ENCODE results near the gene SNRNP70.
"Not testable (repeated sequence)": the region's sequence is repeated elsewhere in the genome, so short reads cannot be mapped to it uniquely, and the experiment has no call there.

The SNRNP70 gene, protein sequence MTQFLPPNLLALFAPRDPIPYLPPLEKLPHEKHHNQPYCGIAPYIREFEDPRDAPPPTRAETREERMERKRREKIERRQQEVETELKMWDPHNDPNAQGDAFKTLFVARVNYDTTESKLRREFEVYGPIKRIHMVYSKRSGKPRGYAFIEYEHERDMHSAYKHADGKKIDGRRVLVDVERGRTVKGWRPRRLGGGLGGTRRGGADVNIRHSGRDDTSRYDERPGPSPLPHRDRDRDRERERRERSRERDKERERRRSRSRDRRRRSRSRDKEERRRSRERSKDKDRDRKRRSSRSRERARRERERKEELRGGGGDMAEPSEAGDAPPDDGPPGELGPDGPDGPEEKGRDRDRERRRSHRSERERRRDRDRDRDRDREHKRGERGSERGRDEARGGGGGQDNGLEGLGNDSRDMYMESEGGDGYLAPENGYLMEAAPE

DNA sequence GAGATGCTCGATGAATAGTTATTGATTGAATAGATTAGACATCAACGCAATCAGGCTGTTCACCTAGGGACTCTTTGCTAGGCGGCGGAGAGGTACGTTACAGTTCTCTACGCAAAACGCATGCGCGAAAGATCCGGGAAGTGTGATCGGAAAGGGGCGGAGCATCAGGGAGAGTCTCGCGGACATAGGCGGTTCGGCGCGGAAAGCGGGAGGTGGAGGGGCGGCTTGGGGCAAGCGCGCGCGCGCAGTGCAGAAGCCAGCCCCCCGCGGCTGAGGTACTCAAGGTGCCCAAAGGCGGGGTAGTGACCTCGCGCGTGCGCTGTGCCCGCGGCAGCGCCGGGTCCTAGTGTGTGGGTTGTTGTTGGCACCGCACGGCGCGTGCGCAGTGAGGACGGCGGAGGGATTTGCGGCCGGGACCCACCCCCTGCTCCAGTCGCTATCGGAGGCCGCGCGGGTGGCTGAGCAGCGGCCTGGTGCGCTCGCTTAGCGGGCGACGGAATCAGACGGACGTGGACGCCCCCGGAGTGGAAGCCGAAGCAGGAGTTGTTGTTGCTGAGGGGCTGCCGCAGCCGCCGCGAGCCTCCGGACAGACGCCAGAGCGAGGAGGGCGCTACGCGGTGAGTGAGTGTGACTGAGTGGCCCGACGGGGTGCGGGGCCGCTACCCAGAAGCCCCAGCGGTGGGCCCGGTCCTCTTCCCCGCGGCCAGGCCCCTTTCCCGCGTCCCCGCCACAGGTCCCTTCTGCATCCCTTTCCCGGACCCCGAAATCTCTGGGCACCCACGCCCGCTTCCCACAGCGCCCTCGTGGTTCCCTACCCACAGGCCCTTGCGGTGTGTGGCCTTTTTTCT lies at the start of gene SNRNP70:
Gene SNRNP70 (plus strand): TSS at position 432 of the 848 bp plus-strand sequence. CDS start 964 bp downstream, outside the sequence.
- FAIRE-seq, result peak; percentile 77

DNA sequence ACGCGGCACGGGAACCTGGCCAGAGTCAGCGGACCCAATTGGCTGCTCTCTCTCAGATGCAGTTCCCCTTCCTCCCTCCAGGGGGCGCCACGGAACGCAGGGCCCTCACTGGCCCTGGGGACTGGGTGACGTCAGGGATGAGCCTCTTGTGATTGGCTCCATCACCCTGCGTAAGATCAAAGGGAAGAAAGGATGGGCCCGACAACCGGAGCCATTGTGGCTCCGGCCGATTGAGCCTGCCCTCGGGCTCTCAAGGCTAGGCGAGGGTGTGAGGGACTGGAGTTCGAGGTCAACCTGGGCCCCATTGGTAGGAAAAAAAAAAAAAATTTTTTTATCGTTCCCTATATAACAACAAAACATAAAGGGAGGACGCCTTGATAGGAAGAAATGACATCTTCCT lies 48.4 kb upstream of the SNRNP70 start, which contains the start of gene CGB1:
Gene CGB1 (minus strand): TSS at position 81 of the 400 bp plus-strand sequence. CDS start 184 bp downstream, outside the sequence.
- FAIRE-seq, result not testable (repeated sequence)

DNA sequence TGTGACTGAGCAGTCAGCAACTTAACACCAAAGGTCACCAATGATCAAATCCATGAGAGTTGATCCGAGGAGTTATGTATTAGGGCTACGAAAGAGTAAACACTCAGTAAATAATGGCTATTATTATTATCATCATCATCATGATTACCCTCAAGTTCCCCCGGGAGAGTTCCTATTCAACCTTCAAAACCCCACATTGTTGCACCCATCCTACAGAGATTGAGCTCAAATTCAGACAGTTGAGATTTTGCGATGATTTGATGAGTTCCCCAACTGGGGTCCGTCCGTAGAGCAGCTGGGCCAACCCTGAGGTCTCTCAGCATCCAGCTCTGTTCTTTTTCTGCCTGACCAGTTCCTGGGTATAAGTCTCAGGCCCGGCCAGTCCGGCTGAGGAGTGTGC lies 47.1 kb upstream of the SNRNP70 start:
- FAIRE-seq, result not testable (repeated sequence)

DNA sequence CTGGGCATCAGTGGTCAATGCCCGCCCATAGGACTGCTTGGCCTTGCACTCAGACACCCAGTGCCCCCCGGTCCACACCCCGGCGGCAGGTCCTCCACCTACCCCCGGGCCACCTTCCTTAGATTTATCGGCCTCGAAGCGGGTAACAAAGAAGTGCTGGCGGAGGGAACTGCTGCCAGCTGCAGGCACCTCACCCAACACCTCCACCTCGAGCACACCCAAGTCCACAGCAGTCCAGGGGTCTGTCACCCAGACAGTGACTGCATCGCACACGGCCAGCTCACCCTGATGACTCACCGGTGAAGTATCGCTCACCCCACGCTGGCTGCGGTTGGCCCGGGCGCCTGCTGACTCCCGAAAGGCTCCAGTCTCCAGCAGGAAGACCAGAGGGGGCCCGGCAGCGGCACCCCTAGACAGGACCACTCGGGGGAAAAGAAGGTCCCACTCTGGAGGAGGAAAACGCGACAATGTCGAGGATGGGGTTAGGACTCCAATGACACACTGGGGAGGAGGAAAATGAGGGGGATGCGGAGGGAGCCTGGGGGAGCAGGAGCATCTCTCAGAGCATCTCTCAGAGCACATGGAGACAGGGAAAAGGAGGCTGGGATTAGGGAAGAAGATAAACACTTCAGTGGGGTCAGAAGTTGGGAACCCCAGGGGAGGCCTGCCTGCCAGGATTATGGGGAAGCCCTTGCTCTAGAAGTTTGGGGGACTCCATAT lies 46.5 kb upstream of the SNRNP70 start:
- FAIRE-seq, result not testable (repeated sequence)

DNA sequence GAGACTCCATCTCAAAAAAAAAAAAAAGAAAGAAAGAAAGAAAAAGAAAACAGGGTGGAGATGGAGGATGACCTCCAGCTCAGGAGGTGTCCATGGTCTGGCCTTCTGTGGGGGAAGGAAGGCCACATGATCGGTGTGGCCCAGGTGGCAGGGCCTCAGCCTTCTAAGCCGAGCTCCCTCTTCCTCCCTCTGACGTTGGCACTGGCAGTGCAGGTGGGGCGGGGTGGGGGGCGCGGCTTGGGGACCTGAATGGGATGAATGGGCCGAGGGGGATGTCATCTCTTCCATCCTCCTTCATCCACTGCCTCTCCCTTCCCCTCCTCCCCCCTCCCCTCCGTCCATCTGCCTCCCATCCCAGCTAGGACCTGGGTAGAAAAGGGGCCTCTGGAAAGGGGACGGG lies 45.5 kb upstream of the SNRNP70 start:
- not testable (repeated sequence) for FAIRE-seq

DNA sequence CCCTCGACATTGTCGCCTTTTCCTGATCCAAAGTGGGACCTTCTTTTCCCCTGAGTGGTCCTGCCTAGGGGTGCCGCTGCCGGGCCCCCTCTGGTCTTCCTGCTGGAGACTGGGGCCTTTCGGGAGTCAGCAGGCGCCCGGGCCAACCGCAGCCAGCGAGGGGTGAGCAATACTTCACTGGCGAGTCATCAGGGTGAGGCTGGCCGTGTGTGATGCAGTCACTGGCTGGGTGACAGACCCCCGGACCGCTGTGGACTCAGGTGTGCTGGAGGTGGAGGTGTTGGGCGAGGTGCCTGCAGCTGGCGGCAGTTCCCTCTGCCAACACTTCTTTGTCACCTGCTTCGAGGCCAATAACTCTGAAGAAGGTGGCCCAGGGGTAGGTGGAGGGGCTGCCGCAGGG lies 43.1 kb upstream of the SNRNP70 start:
- FAIRE-seq, result no peak

DNA sequence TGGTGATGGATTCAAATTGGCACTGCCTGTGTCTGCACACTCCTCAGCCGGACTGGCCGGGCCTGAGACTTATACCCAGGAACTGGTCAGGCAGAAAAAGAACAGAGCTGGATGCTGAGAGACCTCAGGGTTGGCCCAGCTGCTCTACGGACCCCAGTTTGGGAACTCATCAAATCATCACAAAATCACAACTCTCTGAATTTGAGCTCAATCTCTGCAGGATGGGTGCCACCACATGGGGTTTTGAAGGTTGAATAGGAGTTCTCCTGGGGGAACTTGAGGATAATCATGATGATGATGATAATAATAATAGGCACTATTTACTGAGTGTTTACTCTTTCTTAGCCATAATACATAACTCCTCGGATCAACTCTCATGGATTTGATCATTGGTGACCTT lies 42.6 kb upstream of the SNRNP70 start:
- not testable (repeated sequence) for FAIRE-seq

DNA sequence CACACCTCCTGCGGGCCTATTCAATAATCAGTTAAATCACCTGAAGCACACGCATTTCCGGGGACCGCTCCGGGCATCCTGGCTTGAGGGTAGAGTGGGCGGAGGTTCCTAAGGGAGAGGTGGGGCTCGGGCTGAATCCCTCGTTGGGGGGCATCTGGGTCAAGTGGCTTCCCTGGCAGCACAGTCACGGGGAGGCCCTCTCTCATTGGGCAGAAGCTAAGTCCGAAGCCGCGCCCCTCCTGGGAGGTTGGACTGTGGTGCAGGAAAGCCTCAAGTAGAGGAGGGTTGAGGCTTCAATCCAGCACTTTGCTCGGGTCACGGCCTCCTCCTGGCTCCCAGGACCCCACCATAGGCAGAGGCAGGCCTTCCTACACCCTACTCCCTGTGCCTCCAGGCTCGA lies 41.7 kb upstream of the SNRNP70 start, which contains the start of gene CGB5:
Gene CGB5 (plus strand): TSS at position 301 of the 400 bp plus-strand sequence. CDS start 362 bp downstream, outside the sequence.
- not testable (repeated sequence) for FAIRE-seq

DNA sequence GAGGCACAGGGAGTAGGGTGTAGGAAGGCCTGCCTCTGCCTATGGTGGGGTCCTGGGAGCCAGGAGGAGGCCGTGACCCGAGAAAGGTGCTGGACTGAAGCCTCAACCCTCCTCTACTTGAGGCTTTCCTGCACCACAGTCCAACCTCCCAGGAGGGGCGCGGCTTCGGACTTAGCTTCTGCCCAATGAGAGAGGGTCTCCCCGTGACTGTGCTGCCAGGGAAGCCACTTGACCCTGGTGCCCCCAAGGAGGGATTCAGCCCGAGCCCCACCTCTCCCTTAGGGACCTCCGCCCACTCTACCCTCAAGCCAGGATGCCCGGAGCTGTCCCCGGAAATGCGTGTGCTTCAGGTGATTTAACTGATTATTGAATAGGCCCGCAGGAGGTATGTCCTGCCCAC lies 36.2 kb upstream of the SNRNP70 start, which contains the start of gene CGB8:
Gene CGB8 (minus strand): TSS at position 101 of the 400 bp plus-strand sequence. CDS start 372 bp downstream, outside the sequence.
- not testable (repeated sequence) for FAIRE-seq

DNA sequence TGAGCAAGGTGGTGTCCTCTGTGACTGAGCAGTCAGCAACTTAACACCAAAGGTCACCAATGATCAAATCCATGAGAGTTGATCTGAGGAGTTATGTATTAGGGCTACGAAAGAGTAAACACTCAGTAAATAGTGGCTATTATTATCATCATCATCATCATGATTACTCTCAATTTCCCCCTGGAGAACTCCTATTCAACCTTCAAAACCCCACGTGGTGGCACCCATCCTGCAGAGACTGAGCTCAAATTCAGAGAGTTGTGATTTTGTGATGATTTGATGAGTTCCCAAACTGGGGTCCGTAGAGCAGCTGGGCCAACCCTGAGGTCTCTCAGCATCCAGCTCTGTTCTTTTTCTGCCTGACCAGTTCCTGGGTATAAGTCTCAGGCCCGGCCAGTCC lies 35.4 kb upstream of the SNRNP70 start:
- not testable (repeated sequence) for FAIRE-seq

DNA sequence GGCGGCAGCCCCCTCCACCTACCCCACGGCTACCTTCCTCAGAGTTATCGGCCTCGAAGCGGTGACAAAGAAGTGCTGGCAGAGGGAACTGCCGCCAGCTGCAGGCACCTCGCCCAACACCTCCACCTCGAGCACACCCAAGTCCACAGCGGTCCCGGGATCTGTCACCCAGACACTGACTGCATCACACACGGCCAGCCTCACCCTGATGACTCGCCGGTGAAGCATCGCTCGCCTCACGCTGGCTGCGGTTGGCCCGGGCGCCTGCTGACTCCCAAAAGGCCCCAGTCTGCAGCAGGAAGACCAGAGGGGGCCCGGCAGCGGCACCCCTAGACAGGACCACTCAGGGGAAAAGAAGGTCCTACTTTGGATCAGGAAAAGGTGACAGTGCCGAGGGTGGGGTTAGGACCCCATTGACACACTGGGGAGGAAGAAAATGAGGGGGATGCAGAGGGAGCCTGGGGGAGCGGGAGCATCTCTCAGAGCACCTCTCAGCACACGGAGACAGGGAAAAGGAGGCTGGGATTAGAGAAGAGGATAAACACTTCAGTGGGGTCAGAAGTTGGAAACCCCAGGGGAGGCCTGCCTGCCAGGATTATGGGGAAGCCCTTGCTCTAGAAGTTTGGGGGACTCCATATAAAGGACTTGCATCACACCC lies 34.7 kb upstream of the SNRNP70 start:
- FAIRE-seq, result not testable (repeated sequence)

DNA sequence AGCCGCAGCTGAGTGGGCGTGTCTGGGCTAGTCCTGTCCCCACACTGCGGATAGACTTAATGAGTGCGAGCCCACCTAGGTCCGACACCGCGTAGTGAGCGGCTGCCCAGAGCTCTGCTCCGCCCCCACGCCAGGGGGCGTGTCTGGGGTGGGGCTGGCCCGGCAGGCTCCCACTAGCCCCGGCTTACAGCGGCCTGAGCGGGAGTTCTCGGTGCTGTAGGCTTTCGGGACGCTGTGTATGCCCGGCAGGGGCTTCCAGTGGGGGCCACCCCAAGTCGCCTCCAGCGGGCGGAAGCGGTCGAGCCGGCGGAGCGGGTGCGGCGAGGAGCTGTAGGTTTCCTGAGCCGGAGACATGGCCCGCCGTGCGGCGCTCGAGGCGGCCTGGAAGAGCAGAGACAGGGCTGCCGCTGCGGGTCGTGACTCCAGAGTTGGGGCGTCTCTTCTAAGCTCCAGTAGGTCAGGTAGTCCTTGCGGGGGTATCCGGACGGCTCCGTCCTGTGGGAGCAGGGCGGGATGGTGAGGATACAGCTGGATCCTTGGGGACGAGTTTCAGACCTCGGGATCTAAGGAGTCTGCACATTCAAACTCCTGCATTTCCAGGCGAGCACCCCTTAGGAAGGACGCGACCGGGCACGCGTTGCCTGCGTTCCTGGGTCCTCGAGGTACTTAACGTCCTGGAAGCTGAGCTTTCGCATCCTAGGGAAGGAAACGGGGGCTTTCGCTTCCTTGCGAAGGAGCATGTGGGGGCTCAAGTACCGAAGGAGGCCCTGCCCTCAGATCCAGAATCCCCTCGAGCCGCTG lies 28.9 kb upstream of the SNRNP70 start:
- FAIRE-seq, result no peak

DNA sequence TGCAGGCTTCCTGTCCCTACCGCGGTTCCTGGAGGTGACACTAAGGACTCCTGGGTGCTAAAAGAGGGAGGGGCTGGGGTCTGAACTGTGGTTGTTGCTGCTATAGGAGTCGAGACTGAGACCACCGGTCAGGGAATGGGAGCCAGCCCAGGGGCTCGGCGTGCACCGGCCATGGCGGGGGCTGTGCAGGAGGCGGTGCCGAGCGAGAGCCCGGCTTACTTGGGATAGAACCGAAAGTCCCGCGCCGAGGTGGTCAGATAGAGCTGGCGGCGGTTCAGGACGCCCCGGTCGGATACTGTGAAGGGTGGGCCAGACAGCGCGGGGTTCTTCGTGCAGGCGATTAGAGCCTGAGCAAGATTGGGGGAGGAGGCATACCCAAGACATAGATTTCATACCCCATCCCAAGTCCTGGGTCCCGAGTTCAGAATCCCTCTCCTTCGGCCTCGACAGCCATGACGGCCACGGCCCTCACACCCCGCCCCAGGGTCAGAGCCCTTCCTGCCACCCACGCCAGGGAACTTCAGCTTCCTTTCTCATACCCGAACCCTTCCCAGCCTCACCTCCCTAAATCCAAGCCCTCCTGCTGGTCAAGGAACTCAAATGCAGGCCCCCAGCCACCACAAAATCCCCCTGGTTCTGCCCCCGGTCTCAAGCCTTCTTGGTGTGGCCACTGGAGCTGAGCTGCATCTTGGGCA lies 28.2 kb upstream of the SNRNP70 start:
- not testable (repeated sequence) for FAIRE-seq

DNA sequence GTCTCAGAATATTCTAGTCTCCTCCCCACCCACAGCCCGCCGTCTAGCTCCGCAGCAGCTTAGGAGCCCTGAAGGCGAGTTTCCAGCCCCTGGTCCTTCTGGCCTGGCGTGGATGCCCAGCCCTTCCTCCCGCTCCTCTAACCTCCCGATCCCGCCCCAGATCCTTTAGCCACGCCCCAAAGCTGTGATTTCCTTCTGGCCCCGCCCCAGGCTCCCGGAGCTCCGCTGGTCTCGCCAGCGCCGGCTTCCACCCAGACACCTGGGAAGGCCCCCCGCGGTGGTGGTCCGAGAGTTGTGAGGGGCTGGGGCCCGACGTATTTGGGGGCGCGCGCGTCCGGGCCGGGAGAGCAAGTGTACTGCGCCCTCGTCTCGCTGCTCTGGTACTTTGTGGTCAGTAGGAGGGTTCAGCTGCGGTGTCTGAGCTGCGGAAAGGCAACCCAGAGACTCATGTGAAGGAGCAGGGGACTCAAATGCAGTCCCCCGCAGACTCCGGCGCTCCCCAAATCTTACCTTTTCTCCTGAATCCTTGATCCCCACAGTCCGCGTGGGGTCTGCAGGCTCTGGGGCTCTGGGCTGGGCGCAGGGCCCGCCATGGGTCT lies 27.5 kb upstream of the SNRNP70 start, which contains the start of gene CGB7:
Gene CGB7 (minus strand): TSS at position 114 of the 599 bp plus-strand sequence. CDS start 2,374 bp downstream, outside the sequence.
- FAIRE-seq, result no peak

DNA sequence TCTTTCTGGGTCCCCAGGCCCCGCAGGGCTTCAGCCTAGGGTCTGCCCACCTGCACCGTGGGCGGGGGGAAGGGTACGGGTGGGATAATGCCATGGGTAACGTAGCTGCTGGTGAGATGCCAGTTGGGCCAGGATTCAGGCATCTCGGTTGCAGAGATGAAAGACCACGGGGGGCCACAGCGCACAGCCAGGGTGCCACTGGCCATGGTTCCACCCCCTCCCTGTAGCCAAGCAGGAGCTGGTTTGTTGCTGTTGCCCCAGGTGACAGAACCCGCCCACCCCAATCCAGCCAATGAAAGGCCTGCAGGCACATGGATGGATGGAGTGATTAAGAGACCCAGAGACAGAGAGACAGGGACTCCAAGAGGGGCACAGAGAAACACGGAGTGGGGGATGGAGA lies 26.7 kb upstream of the SNRNP70 start:
- no peak for FAIRE-seq

DNA sequence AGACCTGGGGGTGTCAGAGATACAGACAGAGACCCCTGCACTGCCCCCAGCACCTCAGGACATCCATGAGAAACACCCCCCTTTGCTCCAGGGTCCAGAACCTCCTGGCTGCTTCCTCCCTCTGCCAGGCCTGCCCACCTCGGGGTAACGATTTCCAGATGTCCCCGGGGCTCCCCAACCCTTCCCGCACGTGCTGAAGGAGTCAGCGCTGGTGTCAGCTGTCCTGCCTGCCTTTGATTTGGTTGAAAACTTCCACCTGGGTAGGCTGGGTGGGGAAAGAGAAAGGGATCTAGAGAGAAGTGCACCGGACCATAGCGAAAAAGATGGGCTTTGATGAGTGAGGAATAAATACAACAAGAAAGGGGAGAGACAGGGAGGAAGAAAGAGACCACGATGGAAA lies 26.2 kb upstream of the SNRNP70 start:
- FAIRE-seq, result no peak

DNA sequence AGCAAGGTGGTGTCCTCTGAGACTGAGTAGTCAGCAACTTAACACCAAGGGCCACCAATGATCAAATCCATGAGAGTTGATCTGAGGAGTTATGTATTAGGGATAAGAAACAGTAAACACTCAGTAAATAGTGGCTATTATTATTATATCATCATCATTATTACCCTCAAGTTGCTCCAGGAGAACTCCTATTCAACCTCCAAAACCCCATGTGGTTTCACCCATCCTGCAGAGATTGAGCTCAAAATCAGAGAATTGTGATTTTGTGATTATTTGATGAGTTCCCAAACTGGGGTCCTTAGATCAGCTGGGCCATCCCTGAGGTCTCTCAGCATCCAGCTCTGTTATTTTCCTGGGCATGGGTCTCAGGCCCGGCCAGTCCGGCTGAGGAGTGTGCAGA lies 24.3 kb upstream of the SNRNP70 start:
- no peak for FAIRE-seq

DNA sequence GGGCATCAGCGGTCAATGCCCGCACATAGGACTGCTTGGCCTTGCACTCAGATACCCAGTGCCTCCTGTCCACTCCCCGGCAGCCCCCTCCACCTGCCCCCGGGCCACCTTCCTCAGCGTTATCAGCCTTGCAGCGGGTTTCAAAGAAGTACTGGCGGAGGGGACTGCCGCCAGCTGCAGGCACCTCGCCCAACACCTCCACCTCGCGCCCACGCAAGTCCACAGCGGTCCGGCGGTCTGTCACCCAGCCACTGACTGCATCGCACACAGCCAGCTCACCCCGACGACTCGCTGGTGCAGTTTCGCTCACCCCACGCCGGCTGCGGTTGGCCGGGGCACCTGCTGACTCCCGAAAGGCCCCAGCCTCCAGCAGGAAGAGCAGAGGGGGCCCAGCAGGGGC lies 23.8 kb upstream of the SNRNP70 start:
- no peak for FAIRE-seq

DNA sequence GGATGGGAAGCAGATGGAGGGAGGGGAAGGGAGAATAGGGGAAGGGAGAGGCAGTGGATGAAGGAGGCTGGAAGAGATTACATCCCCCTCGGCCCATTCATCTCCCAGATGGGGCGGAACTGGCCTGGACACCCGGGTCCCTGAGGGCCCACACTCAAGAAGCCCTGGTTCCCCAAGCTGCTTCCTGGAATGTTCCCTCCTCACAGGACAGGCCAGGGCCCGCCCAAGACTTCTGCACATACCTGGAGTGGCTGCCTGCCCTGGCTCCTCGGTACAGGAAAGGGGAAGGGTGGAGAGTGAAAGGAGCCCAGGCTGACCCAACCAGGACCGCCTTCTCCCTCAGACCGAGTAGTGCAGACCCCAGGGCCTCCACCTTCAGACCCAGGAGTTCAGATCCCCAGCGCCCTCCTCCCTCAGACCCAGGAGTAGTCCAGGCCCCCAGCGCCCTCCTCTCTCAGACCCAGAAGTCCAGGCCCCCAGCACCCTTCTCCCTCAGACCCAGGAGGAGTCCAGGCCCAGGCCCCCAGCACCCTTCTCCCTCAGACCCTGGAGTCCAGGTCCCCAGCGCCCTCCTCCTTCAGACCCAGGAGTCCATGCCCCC lies 21.1 kb upstream of the SNRNP70 start:
- FAIRE-seq, result no peak

Data from TTC549 (cell line).